DMS53 treated with DMSO at 0.1 percent for 48 hours (cell line): ENCODE data around the gene VPS51.
"Not testable (repeated sequence)": the region's sequence is repeated elsewhere in the genome, so short reads cannot be mapped to it uniquely, and the experiment has no call there.

ENCODE experiments used
- DNase-seq: peaks from one replicate; lab custom pipeline; 2025; ENCODE audit not compliant: unreplicated experiment; lab: John Stamatoyannopoulos, UW

VPS51 gene

DNA sequence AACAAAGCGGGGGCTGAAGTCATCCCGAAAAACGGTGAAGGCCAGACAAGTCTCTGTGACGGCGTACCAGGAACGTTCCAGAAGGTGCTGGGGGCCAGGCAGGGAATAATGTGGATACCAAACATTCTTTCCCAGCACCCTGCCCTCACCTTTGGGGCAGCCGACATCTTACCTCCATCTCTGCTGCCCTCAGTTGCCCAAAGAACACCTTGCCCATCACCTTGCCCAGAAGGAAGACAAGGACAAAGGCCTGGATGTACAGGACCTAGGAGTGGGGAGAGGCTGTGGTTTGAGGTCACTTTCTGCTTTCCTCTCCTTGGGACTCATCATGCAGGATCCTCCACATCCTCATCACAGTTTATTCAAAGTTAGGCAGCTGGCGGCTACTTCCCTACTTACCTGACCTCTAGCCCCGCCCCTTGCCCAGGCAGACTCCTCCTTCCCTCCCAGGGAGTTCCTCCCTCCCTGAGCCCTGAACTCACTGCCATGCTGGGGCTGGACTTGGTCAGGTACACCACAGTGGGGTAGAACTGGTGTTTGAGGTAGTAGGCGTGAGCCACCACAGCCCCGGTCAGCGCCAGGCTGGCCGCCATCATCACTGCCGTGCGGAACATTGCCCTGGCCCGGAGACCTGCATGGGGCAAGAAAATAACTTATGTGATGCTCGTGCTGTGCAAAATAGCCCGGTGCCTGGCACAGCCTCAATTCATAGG is 37.1 kb downstream of the VPS51 start:
- DNase-seq: peak; percentile 41

DNA sequence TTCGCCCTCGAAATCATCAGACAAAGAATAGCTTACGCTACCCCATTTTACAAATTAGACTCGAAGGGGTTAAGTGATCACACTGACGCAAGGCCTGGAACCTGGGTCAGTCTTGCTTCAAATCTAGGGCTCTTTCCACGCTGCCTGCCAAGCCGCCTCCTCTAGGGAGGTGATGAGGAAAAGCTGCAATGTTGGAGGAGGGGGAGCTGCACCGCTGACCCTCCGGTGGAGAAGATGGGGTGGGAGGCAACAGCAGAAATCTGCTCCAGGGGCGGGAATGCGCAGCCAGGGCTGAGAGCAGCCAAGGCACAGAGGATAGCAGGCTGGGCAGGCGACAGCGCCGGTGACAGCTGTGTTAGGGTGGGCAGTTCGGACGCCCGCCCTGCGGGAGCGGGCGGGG is 37.7 kb downstream of the VPS51 start:
- DNase-seq: peak; percentile 9

DNA sequence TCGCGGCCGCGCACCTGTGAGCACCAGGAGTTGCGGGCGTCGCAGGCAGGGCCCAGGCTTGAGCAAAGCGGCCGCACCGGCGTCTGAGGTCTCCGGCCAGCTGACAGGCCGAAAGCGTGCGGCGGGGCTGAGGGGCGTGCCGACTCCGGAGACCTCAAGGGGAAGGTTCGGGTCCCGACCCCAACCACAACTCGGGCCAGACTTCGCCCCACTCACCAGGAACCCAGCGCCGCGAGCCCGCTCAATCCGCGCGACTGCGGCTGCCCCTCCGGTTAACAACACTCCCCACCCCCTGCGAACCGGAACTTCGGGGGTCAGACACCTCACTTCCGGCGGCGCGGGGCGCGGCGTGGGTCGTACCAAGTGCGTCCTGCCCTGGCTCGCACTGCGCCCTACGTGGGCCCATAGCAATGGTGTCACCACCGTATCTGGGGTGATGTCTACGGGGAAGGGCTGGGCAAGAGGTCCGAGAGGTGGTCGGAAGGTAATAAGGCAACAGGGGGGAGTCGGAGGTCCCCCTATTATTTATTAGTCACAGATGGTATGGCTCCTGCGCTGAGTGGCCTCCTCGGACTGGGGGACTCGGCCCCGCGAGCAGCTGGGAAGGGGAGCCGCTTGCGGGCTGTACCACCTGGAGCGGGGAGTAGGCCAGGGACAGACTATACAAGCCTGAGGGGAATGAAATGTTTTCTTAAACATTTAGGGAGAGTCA is 38.4 kb downstream of the VPS51 start, which contains the start of gene SYVN1:
Gene SYVN1, minus strand, starts transcription at position 280 of the 712 bp plus-strand sequence. CDS start 918 bp downstream, outside the sequence.
- peak; percentile 93 for DNase-seq

DNA sequence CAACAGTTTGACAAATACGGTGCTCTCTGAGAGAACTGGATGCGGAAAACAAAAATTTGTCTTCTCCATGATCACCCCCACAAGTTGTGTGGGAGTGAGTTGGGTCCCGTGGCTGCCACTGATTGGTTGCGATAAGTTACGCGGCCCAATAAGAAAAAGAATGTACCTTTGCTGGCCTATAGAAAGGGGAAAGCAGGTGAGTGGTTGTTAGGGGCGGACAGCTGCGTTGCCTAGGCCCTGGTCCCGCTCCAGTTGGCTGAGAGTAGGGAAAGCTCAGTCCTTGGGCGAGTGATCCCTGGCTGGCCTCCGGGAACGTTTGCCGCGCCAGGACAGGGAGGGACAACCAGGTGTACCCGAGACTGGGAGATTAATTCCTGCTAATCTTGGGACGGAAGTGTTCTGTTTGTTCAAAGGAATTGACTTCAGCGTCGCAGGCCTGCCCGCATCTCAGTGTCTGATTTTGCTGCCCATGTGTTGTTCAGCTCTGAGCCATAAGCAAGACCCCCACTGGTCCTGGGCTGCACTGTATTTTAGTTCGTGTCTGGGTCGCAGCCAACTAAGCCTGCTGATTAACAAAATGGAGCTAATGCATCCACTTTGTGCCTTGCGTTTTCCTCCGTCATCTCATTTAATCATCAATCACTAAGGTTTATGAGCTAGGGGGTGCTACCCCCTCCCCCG is 39.1 kb downstream of the VPS51 start:
- DNase-seq: peak; percentile 97

DNA sequence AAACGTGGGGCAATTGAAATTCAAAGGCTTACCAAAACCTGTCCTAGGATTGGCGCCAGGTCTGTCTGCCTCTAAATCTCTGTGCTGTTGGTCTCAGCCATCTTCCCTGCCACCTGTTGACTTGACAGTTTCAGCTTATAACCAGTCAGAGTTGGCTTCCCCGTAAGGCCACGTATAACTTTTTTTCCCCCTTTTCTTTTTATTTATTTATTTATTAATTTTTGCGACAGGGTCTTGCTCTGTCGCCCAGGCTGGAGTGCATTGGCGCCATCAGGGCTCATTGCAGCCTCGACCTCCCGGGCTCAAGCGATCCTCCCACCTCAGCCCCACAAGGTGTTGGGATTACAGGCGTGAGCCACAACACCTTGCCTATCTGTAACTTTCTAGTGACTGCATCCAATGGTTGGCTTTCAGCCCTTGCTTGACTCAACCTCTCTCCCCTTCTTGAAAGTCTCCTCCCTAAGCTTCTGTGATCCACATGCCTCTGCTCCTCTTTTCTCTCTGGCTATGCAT is 39.7 kb downstream of the VPS51 start:
- no peak for DNase-seq

DNA sequence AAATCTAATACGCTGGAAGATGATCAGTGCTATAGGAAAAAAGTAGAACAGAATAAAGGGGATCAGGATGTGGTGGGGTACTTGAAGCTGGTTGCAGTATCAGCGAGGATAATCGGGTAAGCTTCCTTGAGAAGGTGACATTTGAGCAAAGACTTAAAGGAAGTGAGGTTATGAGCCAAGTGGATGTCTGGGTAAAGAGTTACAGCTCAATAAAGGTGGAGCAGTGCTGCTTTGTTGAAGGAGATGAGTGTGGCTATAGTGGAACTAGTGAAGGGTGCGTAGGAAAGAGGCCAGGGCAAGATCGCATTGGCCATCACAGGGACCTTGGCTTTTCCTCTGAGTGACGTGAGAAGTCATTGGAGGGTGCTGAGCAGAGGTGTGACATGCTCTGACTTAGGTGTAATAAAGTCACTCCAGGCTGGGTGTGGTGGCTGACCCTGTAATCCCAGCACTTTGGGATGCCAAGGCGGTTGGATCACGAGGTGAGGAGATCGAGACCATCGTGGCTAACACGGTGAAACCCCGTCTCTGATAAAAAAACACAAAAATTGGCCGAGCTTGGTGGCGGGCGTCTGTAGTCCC is 40.6 kb downstream of the VPS51 start:
- DNase-seq: no peak

DNA sequence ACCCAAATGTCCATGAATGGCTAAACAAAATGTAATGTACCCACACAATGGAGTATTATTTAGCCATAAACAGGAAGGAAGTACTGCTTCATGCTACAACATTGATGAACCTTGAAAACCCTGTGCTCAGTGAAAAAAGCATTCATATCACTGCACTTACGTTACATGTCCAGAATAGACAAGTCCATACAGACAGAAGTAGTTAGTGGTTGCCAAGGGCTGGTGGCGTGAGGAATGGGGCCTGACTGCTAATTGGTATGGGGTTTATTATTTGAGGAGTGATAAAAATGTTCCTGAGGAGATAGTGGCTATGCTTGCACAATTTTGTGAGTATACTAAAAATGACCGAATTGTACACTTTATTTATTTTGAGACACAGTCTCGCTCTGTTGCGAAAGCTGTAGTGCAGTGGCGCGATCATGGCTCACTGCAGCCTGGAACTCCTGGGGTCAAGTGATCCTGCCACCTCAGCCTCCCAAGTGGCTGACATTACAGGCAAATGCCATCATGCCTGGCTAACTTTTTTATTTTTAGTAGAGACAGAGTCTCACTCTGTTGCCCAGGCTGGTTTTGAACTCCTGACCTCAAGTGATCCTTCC is 46.0 kb downstream of the VPS51 start:
- DNase-seq: no peak

DNA sequence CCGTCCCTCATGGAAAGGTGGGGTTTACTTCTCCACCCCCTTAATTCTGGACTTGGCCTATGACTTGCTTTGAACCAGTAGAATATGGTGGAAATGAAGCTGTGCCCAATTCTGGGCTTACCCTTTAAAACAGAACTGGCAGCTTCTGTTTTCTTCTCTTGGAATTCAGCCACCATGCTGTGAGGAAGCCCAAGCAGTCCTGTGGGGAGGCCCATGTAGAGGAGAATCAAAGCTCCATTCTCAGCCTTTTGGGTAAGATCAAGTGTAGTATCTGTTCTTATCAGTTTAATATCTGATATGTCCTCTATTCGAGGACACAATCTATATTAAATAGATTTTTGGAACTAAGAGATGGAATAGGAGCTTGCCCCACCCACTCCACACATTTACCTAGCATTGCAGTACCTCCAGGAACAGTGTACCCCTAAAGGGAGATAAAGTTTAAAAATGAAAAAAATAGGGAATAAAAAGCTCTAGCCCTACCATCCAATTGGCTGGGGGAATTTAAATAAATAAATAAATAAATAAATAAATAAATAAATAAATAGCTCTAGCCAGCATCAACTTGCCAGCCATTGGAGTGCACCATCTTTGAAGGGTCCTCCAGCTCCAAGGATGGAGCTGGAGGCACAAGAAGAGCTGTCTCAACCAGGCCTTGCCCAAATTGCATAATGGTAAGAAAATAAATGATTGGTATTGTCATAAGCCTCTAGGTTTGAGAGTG is 51.5 kb downstream of the VPS51 start:
- no peak for DNase-seq

DNA sequence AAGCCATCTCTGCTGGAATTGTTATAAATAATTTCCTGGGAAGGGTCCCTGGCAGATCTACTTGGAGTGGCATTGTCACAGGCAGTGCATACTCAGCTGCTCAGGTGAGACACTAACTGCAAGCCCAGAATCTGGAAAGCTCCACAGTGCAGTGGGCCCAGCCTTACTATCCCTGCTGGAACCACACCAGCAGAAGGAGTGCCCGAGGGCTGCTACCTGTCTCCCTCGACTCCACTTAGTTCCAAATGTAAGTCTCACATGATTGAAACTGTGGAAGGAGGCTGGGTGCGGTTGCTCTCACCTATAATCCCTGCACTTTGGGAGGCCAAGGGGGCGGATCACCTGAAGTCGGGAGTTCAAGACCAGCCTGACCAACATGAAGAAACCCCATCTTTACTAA is 52.6 kb downstream of the VPS51 start:
- no peak for DNase-seq

DNA sequence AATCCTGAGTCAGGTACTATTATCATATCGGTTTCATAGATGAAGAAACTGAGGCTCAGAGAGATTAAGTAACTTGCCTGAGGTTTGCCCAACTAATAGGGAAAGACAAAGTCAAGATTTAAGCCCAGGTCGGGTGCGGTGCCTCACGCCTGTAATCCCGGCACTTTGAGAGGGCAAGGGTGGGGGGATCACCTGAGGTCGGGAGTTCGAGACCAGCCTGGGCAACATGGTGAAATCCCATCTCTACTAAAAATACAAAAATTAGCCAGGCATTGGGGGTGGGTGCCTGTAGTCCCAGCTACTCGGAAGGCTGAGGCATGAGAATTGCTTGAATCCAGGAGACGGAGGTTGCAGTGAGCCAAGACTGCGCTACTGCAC is 54.1 kb downstream of the VPS51 start:
- not testable (repeated sequence) for DNase-seq

DNA sequence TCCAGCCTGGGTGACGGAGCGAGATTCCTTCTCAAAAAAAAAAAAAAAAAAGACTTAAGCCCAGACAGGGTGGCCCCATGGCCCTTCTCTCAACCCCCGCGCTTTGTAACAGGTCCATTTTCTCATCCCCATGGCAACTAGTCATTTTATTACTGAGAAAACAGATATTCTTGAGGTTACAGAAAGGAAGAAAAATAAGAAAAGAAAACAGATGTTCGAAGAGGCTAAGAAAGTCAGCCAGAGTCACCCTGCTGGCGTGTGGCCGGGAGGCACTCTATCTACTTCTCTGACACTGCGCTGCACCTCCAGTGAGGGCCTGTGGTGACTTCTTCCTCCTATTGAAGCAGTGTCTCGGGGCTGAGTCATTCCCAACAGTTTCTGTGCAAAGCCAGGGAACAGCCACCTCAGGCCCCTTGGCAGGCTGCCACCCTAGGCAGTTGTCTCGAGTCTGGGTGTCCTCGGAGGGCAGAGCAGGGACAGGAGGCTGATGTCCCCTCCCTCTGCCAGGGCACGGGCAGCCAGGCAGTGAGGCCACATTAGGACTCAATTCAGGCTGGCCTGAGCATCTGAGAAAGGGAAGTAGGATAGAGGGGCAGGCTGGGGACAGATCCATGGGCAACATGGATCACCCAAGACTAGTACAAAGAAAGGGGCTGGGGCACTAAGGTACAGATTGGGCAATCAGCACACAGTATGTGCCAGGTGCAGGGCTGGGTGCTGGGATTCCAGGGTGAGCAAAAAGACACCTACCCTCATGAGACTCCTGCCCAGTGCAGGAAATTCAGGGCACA is 54.7 kb downstream of the VPS51 start:
- peak; percentile 94 for DNase-seq

DNA sequence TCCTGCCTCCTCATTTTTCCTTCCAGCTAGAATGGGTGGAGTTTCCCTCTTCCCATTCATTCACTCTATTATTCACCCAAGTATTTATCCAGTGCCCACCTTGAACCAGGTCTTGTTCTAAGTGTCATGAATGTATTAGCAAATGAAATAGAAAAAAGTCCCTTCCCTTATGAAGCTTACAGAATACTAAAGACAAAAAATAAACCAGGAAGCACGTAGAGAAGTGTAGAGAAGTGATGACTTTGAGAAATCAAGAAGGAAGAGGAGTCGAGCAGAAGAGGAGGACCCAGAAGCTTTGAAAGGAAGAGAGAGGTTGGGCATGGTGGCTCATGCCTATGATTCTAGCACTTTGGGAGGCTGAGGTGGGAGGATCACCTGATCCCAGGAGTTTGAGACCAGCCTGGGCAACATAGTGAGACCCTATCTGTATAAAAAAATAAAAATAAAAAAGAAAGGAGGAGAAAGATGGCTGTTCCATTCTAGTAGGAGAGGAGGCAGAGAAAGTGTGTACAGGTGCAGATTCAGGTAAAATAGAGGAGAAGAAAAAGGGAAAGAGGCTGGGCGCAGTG is 55.4 kb downstream of the VPS51 start:
- DNase-seq: no peak

DNA sequence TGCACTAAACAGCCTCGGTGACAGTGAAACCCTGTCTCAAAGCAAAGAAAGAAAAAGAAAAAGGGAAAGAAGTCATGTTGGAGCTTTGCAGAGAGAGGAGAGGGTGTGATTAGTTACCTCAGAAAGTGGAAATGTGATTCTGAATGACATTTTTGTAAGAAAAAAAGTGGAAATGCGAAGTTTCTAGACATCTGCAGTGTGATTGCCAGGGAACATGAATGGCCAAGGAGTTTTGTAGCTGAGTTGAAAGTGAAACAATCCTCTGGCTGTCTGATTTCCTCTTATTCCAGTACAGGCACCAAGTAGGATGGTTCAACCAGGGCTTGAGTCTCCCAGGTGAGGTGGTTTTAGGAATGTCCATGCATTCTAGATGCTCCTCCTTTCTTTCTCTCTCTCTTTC is 56.1 kb downstream of the VPS51 start:
- DNase-seq: no peak

DNA sequence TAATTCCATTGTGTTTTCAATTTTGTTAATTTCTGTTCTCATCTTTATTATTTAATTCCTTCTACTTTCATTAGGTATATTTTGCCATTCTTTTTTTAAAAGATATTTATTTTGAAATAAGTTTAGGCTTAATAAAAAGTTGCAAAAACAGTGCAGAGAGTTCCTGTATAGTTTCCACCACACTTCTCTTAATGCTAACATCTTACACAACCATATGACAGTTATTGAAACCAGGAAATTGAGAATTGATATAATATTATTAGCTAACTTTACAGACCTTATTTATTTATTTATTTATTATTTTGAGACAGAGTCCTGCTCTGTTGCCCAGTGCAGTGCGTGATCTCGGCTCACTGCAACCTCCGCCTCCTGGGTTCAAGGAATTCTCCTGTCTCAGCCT is 60.2 kb downstream of the VPS51 start:
- DNase-seq: no peak

DNA sequence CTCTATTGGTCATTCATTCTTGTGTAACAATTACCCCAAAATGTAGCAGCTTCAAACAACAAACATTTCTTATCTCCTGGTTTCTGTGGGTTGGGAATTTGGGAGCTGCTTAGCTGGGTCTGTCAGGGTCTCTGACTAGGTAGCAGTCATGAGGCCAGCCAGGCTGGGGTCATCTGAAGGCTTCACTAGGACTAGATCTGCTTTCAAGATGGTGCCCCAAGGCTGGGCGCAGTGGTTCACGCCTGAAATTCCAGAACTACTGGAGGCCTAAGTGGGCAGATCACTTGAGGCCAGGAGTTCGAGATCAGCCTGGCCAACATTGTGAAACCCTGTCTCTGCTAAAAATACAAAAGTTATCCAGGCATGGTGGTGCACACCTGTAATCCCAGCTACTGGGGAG is 60.9 kb downstream of the VPS51 start:
- DNase-seq: no peak

DNA sequence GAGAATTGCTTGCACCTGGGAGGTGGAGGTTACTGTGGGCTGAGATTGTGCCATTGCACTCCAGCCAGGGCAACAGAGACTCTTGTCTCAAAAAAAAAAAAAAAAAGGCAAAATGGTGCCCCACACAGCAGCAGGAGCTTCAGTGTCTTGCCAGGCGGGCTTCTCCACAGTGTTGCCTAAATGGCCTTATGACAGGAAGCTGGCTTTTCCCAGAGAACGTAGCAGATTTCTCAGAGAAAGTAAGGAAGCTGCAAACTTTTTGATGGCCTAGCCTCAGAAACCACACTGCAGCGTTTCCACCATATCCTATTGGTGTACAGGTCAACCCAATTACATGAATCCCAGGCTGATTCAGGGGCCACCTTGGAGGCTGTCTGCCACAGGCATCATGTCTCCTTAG is 61.3 kb downstream of the VPS51 start:
- no peak for DNase-seq

DNA sequence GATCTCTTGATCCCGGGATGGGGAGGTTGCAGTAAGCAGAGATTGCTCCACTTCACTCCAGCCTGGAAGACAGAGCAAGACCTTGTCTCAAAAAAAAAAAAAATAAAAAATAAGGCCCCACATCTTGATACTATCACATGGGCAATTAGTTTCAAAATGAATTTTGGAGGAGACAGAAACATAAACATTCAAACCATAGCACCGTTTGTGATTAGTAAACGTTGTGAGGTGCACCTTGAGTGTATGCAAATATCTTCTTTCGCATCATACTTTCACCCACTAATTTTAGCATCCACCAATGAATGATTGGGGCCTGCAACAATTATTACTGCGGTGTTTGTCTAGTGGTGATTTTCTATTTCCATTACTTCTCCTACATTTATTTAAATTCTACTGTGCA is 63.0 kb downstream of the VPS51 start:
- DNase-seq: no peak

DNA sequence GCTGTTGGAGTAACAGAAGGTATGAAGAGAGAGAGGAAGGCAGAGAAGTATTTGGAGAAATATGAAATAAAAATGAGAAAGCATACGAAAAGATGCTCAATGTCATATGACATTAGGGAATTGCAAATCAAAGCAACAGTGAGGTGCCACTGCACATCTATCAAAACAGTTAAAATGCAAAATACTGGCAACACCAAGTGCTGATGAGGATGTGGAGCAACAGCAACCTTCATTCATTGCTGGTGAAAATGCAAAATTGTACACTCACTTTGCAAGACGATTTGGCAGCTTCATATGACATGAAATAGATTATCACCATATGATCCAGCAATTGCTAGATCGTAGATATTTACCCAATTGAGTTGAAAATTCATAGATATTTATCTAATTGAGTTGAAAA is 64.6 kb downstream of the VPS51 start:
- DNase-seq: no peak
